ENCODE measurements around the gene LAMA1.

LAMA1 gene

GRCh38 chr18:7104649-7105048, 12.9 kb downstream of the LAMA1 start:
- no peak for DNase-seq

DNA sequence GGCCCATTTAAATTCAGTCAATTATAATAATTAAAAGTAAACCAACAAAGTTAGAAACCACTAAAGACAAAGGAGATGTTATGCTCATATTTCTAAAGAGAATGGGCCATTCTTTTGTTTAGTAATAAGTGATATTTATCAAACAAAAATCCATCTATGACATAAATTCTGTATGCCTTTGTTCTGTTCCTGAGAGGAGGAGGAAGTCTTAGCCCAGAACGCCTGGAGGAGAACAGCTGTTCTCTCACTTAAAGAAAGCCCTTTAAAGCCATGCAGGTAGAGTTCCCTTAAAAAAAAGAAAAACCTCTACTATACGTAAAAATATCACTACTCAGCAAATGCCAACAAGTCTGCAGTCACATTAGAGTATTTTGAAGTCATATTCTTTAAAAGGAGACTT, 15.5 kb downstream of the LAMA1 start:
- no peak for DNase-seq

- DNase-seq: no peak
These were observed 20.8 kb downstream of the LAMA1 start for GRCh38 chr18:7096838-7097237.

DNA sequence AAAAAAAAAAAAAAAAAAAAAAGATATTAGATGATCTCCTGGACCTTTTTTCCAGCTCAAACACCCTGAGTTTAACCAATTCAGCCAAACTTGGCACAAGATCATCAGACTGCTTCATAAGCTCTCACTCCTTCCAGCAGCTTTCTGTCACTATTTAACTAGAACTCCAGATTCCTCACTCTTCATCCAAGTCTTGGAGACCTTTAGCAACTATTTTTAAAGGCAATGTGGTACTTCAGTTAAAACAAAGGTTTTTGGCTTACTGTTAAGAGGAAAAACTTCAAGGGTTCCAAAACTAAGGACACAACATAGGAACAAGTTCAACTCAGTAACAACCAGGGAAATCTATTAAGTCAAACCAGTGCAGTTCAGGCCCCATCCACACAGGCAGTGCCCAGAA, 23.2 kb downstream of the LAMA1 start:
- DNase-seq: no peak

DNA sequence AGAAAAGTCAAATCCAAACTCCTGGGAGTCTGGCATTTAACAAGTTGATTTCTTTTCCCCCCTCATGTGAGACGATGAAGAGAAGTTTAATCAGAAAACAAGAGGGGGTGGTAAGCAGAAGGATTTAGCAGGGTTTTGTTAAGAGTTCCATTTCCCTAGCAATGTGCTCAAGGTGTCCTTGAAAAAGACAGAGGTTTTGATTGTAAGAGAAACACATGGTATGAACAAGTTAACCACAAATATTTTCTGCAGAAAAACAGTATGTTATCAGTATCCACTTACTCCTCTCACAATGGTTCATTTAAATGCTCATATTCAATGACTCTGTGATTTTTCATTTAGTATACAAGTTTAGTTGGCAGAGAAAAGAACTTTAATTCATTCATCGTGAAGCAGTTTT, 26.8 kb downstream of the LAMA1 start:
- DNase-seq: peak; percentile 9

- no peak for DNase-seq
These were observed 28.2 kb downstream of the LAMA1 start for GRCh38 chr18:7089369-7089768.

DNA sequence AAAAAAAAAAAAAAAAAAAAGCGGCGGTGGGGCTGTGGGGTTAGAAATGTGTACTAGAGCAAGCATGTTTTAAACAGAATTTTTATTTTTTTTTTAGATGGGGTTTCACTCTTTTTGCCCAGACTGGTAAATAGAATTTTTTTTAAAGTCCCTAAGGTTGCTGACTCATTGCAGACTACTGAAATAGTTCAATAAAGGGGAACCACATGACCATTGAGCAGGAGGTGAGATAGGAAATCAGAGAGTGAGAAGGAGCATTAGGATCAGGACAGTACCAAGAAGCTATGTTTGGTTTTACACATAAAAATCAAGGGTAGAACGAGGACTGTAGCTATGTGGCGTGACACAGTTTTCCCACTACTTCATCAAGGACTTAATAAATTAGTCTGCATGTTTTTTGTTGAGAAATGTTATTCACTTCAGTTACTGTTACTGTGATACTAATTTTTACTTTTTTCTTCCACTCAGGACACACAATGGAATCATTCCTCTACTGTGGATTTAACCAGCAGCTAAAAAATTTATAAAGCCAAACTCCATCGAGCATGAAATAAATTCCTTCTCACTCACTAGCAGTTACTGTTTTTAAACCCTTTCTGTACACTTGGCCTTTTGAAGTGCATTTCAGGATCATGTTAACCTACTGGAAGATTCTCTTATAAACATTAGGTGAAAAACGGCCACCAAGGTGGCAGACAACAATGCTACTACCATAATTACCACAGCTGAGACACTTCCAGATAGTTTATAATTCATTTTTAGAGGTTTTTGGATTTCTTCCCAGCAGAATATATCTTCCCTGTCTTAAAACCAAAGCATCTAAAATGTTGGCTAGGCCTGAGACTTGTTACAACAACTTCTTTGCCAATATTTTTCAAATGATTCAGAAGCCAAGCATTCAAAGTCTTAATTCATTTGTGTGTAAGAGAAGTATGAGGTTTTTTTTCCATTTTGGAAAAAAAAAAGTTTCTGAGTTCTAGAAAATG, 33.2 kb downstream of the LAMA1 start:
- DNase-seq: peak; percentile 88

- no peak for DNase-seq
These were observed 34.9 kb downstream of the LAMA1 start for GRCh38 chr18:7082671-7083070.

DNA sequence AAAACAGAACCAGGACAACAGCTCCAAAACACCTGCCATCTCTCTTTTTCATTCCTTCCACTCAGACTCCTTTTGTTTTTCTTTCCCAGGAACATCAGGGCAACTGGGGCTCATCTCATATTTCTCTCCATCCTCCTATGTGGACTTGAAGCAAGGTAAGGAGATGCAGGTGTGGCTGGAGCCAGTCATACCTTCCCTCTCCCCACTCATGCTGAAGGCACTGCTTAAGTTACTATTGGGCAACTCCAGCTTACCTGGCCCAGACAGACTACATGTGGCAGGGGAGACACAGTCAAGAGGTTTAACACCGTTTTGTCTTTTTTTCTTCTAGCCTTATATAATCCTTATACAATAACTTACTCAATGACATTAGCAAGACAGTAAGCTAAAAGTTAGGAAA, 38.4 kb downstream of the LAMA1 start:
- no peak for DNase-seq

DNA sequence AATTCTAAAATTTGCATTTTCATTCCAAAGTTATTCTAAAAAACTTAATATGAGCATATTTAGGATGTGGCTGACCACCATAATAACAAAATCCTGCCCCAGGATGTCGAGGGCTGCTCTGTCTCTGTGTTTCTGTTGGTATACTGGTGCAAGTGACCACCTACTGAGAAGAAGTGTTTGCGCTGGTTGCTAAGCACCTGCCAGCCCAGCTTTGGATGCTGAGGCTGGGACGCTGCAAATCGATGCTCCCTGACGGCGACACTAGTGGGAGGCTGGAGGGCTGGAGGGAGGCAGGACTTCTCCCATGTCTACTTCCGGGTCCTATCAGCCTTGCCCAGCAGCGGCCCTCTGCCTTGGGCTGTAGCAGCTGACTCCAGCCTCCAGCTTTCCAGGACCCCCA, 45.0 kb downstream of the LAMA1 start:
- no peak for DNase-seq

GRCh38 chr18:7071600-7071999, 46.0 kb downstream of the LAMA1 start:
- no peak for DNase-seq

- no peak for DNase-seq
These were observed 47.1 kb downstream of the LAMA1 start for GRCh38 chr18:7070466-7070865.

GRCh38 chr18:7068871-7069590, 48.6 kb downstream of the LAMA1 start:
- no peak for DNase-seq

DNA sequence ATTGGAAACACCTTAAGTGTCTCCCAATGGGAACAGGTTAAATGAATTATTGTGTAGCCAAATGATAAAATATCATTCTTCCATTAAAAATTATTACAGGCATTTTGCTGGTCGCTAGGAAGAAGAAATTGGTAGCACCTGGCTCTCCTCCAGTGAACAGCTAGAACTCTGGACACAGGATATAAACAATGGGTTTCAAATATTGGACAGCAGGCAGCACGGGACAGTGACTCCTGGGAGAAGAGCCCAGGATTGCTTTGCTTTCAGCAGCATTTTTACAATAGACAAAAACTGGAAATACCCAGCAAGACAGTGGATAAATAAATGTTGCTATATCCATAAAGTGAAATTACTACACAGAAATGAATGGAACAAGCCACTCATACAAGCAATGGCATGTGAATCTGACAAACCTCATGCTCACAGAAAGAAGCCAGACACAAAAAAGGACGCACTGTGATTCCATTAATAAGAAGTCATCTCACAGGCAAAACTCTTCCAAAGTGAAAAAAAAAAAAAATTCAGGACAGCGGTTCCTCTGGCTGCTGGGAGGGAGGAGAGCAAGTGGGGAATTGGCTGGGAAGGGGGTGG, 50.5 kb downstream of the LAMA1 start:
- DNase-seq: no peak

DNA sequence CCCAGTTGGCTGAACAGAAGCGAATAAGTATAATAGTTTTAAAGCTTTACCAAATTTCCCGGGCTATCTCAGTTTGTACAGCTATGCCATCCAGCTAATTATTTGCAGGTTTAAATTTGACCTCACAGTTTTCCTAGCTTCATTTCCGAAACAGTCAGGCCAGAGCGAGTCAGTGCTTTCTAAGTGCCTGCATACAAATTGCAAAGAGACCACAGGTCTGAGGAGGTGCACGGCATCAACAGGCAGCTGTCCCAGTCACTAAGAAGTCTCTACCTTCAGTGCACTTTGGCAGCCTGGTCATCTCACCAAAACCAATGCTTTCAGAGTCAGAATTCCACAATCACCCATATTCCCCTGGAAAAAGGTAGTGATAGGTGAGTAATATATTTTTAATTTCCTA, 51.9 kb downstream of the LAMA1 start:
- no peak for DNase-seq

- DNase-seq: no peak
These were observed 53.3 kb downstream of the LAMA1 start for GRCh38 chr18:7064346-7064745.

DNA sequence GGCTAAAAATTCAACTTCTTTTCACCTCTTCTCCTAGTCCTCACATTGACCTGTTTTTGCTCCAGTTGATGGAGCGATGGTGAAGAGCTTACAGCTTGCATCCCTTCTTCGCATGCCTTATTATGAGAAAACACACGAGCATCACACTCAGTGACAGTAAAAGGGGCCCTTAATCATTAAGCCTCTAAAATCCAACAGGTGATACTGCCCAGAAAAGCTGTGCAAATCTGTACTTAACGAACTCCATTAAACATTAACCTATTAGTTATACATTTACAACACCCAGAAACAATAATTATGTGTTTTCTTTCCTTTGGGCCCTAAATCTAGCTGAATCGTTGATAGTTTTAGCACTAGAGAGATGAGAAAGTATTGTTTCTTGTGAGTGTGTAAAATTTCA, 54.8 kb downstream of the LAMA1 start:
- no peak for DNase-seq

DNA sequence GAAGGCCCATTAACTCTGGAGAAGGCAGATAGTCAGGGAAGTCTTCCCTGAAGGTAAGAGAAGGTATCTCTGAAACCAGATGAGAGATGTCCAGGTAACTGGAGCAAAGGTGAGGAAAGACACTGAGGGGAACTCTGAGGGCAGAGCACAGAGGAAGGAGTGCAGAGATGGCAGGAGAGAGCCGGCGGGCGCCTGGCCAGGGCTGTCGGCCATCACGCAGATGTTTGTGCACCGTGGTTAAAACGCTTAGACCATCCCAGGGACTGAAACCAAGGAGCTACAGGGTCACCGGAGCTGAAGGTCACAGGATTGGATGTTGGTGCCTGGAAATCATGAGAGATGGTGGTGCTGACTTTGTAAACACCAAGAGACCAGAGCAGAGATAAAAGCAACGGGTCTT, 55.4 kb downstream of the LAMA1 start:
- DNase-seq: no peak

DNA sequence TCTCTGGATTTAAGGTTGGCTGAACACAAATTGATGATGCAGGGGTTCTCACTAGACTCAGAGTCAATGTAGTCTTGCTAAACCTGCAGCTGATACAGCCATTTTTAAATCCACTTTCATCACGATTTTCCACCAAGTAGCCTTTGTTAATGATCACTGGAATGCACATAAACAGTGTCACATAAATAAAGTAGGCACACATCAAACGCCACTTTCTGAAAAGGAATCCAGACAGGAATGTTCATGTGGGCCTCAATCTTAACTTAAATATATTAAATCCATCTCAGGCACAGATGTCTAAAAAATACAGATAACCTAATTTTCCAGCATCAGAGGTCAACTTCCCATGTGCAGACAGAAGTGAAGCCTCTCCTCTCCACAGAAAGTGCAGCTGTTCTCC, 58.3 kb downstream of the LAMA1 start:
- DNase-seq: no peak

GRCh38 chr18:7056026-7056425, 61.6 kb downstream of the LAMA1 start:
- no peak for DNase-seq

DNA sequence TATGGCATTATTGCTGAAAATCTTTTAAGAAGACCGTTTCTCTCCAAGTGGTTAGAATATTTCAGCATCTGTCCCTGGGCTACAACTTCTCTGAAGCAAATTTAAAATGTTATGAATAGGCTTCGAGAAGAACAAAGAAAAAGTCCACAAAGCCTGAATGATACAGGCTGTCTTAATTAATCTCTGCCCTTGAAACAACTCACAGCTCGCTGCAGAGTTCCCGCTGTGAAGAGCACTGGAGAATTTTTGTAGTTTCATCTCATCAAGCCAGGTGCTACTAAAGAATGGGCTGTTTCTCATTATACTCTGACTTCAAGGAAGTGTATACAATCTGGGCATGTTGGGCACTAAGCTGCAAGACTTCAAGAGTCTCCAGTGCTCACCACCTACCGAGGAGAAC, 67.6 kb downstream of the LAMA1 start:
- DNase-seq: no peak

DNA sequence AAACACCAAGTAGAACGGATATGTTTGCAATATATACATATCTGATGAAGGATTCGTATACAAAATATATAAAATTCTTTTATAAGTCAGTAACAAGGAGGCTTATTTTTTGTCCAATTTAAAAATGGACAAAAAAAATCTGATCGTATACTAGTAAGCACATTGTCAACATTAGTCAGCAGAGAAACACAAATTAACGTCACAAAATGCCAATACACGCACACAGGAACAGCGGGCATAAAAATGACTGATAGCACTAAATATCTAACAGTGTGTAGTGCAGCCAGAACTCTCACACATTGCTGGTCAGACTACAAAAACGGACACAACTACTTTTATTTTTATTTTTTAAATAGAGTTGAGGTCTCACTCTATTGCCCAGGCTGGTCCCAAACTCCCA, 69.5 kb downstream of the LAMA1 start:
- no peak for DNase-seq

- no peak for DNase-seq
These were observed 70.3 kb downstream of the LAMA1 start for GRCh38 chr18:7047336-7047735.

DNA sequence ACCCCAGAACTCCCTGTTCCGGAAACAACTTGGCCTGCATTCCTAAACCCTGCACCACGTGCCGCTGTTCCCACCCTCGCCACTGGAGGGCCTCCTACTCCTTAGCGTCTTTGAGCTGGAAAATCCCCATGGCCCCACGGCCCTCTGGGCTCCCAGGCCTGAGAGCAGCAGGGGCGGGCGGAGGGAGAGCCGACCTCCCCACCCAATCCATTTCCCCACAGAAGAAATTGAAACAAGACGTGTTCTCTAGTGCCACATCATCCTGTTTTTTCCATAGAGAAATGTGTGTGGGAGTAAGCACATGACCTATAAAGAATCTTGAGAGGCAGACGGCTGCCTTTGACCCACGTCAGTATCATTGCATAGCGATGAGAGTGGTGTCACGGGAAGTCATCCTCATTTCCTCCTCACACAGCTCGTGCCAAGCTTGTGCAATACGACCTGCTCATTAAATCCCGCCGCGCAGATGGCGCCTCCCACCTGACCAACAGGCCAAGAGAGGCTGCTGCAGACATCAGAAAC, 79.2 kb downstream of the LAMA1 start:
- DNase-seq: peak; percentile 96

Measured in fibroblast of skin of right quadriceps (primary cell).